K562 (cell line): ENCODE measurements around the gene GPT2. TPM values are rescaled to one million over a fixed set of nuclear protein-coding genes. Genes with fewer than 3 reads are reported as not detected.

ENCODE experiments used
- ATAC-seq: fragments of 200-7000 bp; cut with Tn5 transposase; 3 replicates; pipeline ENCODE4 v1.9.1; 2020; ENCODE audit warnings: moderate library complexity
- BruUV-seq: library from RNA; stranded (reverse); fragments of 400-500 nt; replicated peaks from 2 replicates; lab custom pipeline; 2021; lab: Mats Ljungman, UMichigan
- CTCF ChIA-PET: fragments of 300-600 bp; formaldehyde crosslinking; extraction: SDS; loops from one replicate; lab custom pipeline; 2021; ENCODE audit warnings: low intra/inter-chr PET ratio; lab: Yijun Ruan, JAX
- POLR2A ChIA-PET: fragments of 300-600, 350-650 bp; sonication (Branson Sonifier 250); formaldehyde crosslinking; extraction: SDS; loops from one replicate; lab custom pipeline; 2021; ENCODE audit warnings: antibody characterized with exemption, inconsistent platforms; lab: Yijun Ruan, JAX
- DNase-seq, 4 experiments: peaks; one replicate each; pipeline versions ENCODE4 v3.0.0 to v3.0.0-alpha.2; 2011 to 2018; ENCODE audit warnings: low spot score in 3 of 4, mixed read lengths in 3 of 4; ENCODE audit errors: extremely low read depth in 1 of 4
- FAIRE-seq: peaks from 2 replicates; lab custom pipeline; 2011; peaks lifted over from hg19 to GRCh38; lab: Jason Lieb, UNC
- H2AFZ ChIP-seq: 2 replicates; pipeline ENCODE4 v1.6.0; 2011; ENCODE audit warnings: low read depth, low read length, control low read depth, inconsistent platforms
- H3K27ac ChIP-seq: fragments of 200-600 bp; 3 replicates; pipeline ENCODE4 v1.8.0; 2011; ENCODE audit warnings: low read depth, mild to moderate bottlenecking, control low read depth, inconsistent platforms, low read length, moderate library complexity, mixed read lengths; ENCODE audit errors: extremely low read depth
- H3K27me3 ChIP-seq, 2 experiments: fragments of 300-600 bp in 1 of 2; 2 replicates in 1 of 2; 3 replicates in 1 of 2; pipeline versions ENCODE4 v1.6.0 to v1.8.0; 2011; ENCODE audit warnings: inconsistent platforms in 2 of 2, low read length in 2 of 2, mild to moderate bottlenecking in 1 of 2, mixed read lengths in 1 of 2, moderate library complexity in 1 of 2; ENCODE audit not compliant: control insufficient read depth in 2 of 2, insufficient read depth in 2 of 2
- H3K36me3 ChIP-seq: fragments of 300-600 bp; 3 replicates; pipeline ENCODE4 v1.8.0; 2011; ENCODE audit warnings: mild to moderate bottlenecking, low read length, inconsistent platforms; ENCODE audit not compliant: control insufficient read depth, insufficient read depth
- H3K4me1 ChIP-seq, 2 experiments: fragments of 200-600 bp in 1 of 2; replicated peaks in 1 of 2; 2 replicates in 1 of 2; 3 replicates in 1 of 2; pipeline versions ENCODE4 v1.5.1 to v1.8.0; 2011; ENCODE audit warnings: inconsistent platforms in 2 of 2, low read length in 2 of 2, mild to moderate bottlenecking in 1 of 2, mixed read lengths in 1 of 2, moderate library complexity in 1 of 2; ENCODE audit not compliant: control insufficient read depth in 2 of 2, insufficient read depth in 2 of 2
- H3K4me2 ChIP-seq: 2 replicates; pipeline ENCODE4 v1.6.1; 2011; ENCODE audit warnings: low read length, control low read depth, inconsistent platforms, mixed read lengths; ENCODE audit not compliant: insufficient read depth
- H3K4me3 ChIP-seq: fragments of 200-600 bp; sonication (generic), shearing (Covaris generic); 2 replicates; pipeline ENCODE4 v1.5.1; 2016; ENCODE audit warnings: control low read depth, inconsistent platforms
- H3K79me2 ChIP-seq: fragments of 200-600 bp; 3 replicates; pipeline ENCODE4 v1.8.0; 2011; ENCODE audit warnings: low read length, inconsistent platforms; ENCODE audit not compliant: control insufficient read depth, insufficient read depth
- H3K9ac ChIP-seq, 2 experiments: 2 replicates each; pipeline versions ENCODE4 v1.6.0 to v1.6.1; 2011; ENCODE audit warnings: low read depth in 2 of 2, low read length in 2 of 2, control low read depth in 1 of 2, inconsistent platforms in 1 of 2, mild to moderate bottlenecking in 1 of 2, mixed read lengths in 1 of 2; ENCODE audit not compliant: insufficient read depth in 1 of 2
- H3K9me1 ChIP-seq: one replicate; pipeline ENCODE4 v1.6.0; 2011; ENCODE audit warnings: inconsistent platforms, mild to moderate bottlenecking, low read length, moderate library complexity; ENCODE audit not compliant: control insufficient read depth, insufficient read depth
- H3K9me3 ChIP-seq: replicated peaks from 2 replicates; pipeline ENCODE4 v1.5.1; 2011; ENCODE audit warnings: low read depth, low read length, inconsistent platforms; ENCODE audit not compliant: control insufficient read depth, insufficient read depth
- H4K20me1 ChIP-seq: replicated peaks from 2 replicates; pipeline ENCODE4 v1.6.1; 2011; ENCODE audit warnings: low read length, inconsistent platforms, mixed read lengths; ENCODE audit not compliant: control insufficient read depth, insufficient read depth
- BCL6 ChIP-seq: fragments of 250-450 bp; sonication (Bioruptor Pico); IDR thresholded peaks from 2 replicates; pipeline ENCODE4 v1.4.0; 2020
- CXXC5 ChIP-seq: fragments of 250-450 bp; sonication (Bioruptor Pico); IDR thresholded peaks from 2 replicates; pipeline ENCODE4 v1.8.0; 2022; ENCODE audit warnings: inconsistent platforms, mild to moderate bottlenecking, moderate library complexity
- E4F1 ChIP-seq: fragments of 250-450 bp; sonication (Bioruptor Pico); IDR thresholded peaks from 2 replicates; pipeline ENCODE4 v1.5.0; 2021; ENCODE audit warnings: mild to moderate bottlenecking, borderline replicate concordance
- MAFF ChIP-seq: IDR thresholded peaks from 2 replicates; pipeline ENCODE4 v1.6.1; 2012; ENCODE audit warnings: low read length, improper control_type of control experiment
- MAFG ChIP-seq: fragments of 450-650 bp; conservative IDR thresholded peaks from 2 replicates; pipeline ENCODE4 v1.6.1; 2016; ENCODE audit warnings: missing genetic modification characterization, missing compliant biosample characterization
- MAFK ChIP-seq: IDR thresholded peaks from 2 replicates; pipeline ENCODE4 v1.6.1; 2011; ENCODE audit warnings: low read length, improper control_type of control experiment
- MEF2A ChIP-seq: IDR thresholded peaks from 2 replicates; pipeline ENCODE4 v1.6.1; 2011; ENCODE audit warnings: low read depth, mild to moderate bottlenecking, low read length, moderate library complexity; ENCODE audit not compliant: control insufficient read depth
- MEIS2 ChIP-seq: fragments of 450-650 bp; IDR thresholded peaks from 2 replicates; pipeline ENCODE4 v1.6.1; 2014; ENCODE audit warnings: mild to moderate bottlenecking; ENCODE audit not compliant: partially characterized antibody
- NFE2 ChIP-seq: IDR thresholded peaks from 2 replicates; pipeline ENCODE4 v1.6.1; 2014; ENCODE audit warnings: antibody characterized with exemption, low read depth
- NFE2L1 ChIP-seq: fragments of 450-650 bp; IDR thresholded peaks from 2 replicates; pipeline ENCODE4 v1.6.1; 2016; ENCODE audit warnings: missing genetic modification characterization, low read depth, mild to moderate bottlenecking, missing compliant biosample characterization, moderate library complexity, borderline replicate concordance
- PBX2 ChIP-seq, 2 experiments: IDR thresholded peaks in 1 of 2; conservative IDR thresholded peaks in 1 of 2; 2 replicates each; pipeline ENCODE4 v1.6.1; 2016; ENCODE audit warnings: low read depth in 2 of 2, mild to moderate bottlenecking in 1 of 2, missing compliant biosample characterization in 1 of 2, missing genetic modification characterization in 1 of 2, moderate library complexity in 1 of 2
- SRSF1 ChIP-seq: fragments of 200-400 bp; formaldehyde crosslinking; IDR thresholded peaks from 2 replicates; pipeline ENCODE4 v1.6.1; 2017; ENCODE audit warnings: mild to moderate bottlenecking, low read depth, low read length, moderate library complexity
- TFAP4 ChIP-seq: sonication (generic); formaldehyde crosslinking; IDR thresholded peaks from 2 replicates; pipeline ENCODE4 v1.8.0; 2022; ENCODE audit warnings: missing genetic modification reagents, mild to moderate bottlenecking, moderate library complexity, borderline replicate concordance
- ZBTB43 ChIP-seq: sonication (generic); formaldehyde crosslinking; IDR thresholded peaks from 2 replicates; pipeline ENCODE4 v1.8.0; 2023; ENCODE audit warnings: mild to moderate bottlenecking, missing genetic modification reagents
- ZNF316 ChIP-seq: fragments of 450-650 bp; IDR thresholded peaks from 2 replicates; pipeline ENCODE4 v1.6.1; 2016
- WGBS: fragments of 100-300 bp; shearing (Covaris generic); methylation state at CpG from one replicate; pipeline ENCODE4 v1.1.6; 2016; ENCODE audit warnings: low coverage, mixed read lengths; ENCODE audit not compliant: insufficient coverage; ENCODE audit errors: missing lambda C conversion rate; 5-methylcytosine and 5-hydroxymethylcytosine counted together
- in situ Hi-C: fragments of 300-500 bp; cut with MboI; formaldehyde crosslinking; loops from 4 replicates; pipeline ENCODE4 v1.15.0; 2018; ENCODE audit warnings: inconsistent platforms, mixed read lengths
- intact Hi-C: fragments of 100-400 bp; cut with micrococcal nuclease; formaldehyde crosslinking; loops from 2 replicates; pipeline ENCODE4 v1.14.2; 2022
- polyA plus RNA-seq, 8 experiments: library from polyadenylated mRNA; depleted of rRNA in 4 of 8; stranded (reverse) in 5 of 8; unstranded in 3 of 8; fragments of >200 nt; fragmentation: Nextera tagmentation in 2 of 8; fragmentation: Illumina TruSeq in 1 of 8; extraction: Ambion mirVana in 2 of 8; extraction: Trizol in 1 of 8; gene quantifications; 2 replicates each; pipeline versions ENCODE4 v1.2.1 to v1.2.3, GENCODE V29; 2011 to 2014; ENCODE audit warnings: inconsistent platforms in 1 of 8, missing spikeins in 1 of 8
- total RNA-seq, 7 experiments: library from RNA; depleted of rRNA in 6 of 7; stranded (reverse); fragments of >200 nt in 6 of 7; fragmentation: Illumina TruSeq in 2 of 7; extraction: Trizol in 2 of 7; gene quantifications; 2 replicates each; pipeline versions ENCODE4 v1.2.1 to v1.2.3, GENCODE V29; 2011 to 2021; ENCODE audit warnings: low replicate concordance in 1 of 7

GPT2 gene
- total and polyA plus RNA-seq, 9 of the 15 experiments (the other 6 are each of a cell fraction or from before 2014, with no cell fraction given), result 0.79 to 14.4 (median 5.8) TPM

GRCh38 chr16:46962629-46963028, 78.5 kb downstream of the GPT2 start:
- FAIRE-seq, result peak; percentile 59
- POLR2A ChIA-PET, result interaction anchor here (0.6 to 3.5 kb wide), 4 partner anchors 11 to 36 kb away, joined by 3 to 14 read pairs (median 4); partner anchors contain the start of gene DNAJA2
- BruUV-seq, result no TSS peak
- TF ChIP-seq MEIS2 (peak; percentile 13), BCL6 (no peak), MAFK (peak; percentile 76), CXXC5 (CRISPR knock-in tag) (no peak), E4F1 (CRISPR knock-in tag) (no peak), MAFG (peak; percentile 86), NFE2 (peak; percentile 83), PBX2 (CRISPR knock-in tag; IDR thresholded peaks at IDR 0.05; ENCODE audit: low read depth) (no peak), PBX2 (tag; conservative IDR thresholded peaks at IDR 0.05; ENCODE audit: low read depth) (peak; percentile 27; the same call in 1 of the 2 replicates), NFE2L1 (tag) (peak; percentile 44; the same call in 1 of the 2 replicates), ZNF316 (peak; percentile 87), SRSF1 (no peak), MAFF (peak; percentile 77; the same call in 1 of the 2 replicates), MEF2A (no peak), ZBTB43 (CRISPR knock-in tag) (no peak), TFAP4 (CRISPR knock-in tag) (no peak)

More at GRCh38 chr16:46962629-46963028, 78.5 kb downstream of the GPT2 start:
- Histone ChIP-seq H3K9ac (no peak overlapping the region), H3K27me3 (no peaks in the 10 kb centered on the region), H3K4me2 (no peak overlapping the region), H3K4me3 (no peak overlapping the region), H3K4me1 (no peaks in the 10 kb centered on the region), H3K36me3 (peaks cover 90% of the 10 kb centered on the region), H3K27ac (no peak overlapping the region), H4K20me1 (no peaks in the 10 kb centered on the region), H3K9me1 (no peaks in the 10 kb centered on the region), H2AFZ (no peak overlapping the region), H3K79me2 (peaks cover 12% of the 10 kb centered on the region; the same call in 2 of the 3 replicates), H3K9me3 (no peaks in the 10 kb centered on the region)
- 53% methylated on average over 3 of the region's 3 CpGs for WGBS
- intact Hi-C loops, result no loop called here
- CTCF ChIA-PET, result interaction anchor here (0.5 kb wide), 1 partner anchor 13 kb away, joined by 4 read pairs; no protein-coding TSS in a partner anchor
- in situ Hi-C loops, result no loop called here
- ATAC-seq (no peak), DNase-seq (peak in 1 of 4 experiments; percentile 27)
